Measurements from ENCODE around the gene LIPM. TPM values are rescaled to one million over a fixed set of nuclear protein-coding genes. Genes with fewer than 3 reads are reported as not detected.

LIPM gene
- not detected in 2 replicates for total RNA-seq

GRCh38 chr10:88802523-88803285 is at the start of gene LIPM:
Gene LIPM (plus strand): TSS chr10:88802730. CDS start chr10:88802897, 167 bp downstream.

GRCh38 chr10:88759366-88760101 is 43.0 kb upstream of the LIPM start, which contains the start of gene LIPN:
Gene LIPN (plus strand): TSS chr10:88760020. CDS start chr10:88761406, 1,386 bp downstream.

DNA sequence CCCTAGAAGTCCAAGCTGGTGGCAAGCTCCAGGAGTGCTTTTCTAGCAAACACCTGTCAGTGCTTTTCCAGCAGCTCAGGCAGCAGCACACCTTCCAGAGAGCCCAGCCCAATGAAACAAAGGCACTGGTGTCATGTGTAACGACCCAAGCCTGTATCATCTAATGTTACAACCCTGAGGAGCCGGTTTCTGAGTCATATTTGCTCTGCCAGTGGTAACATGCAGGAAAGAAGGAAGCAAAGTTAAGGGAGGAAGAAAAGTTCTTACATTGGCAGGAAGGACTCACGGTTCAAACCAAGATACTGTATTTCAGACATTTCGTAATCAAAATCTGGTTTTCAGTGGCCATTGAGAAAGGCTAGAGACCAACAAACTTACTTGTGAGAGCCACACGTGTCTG is 49.2 kb downstream of the LIPM start, which contains the start of gene ANKRD22:
Gene ANKRD22, minus strand, starts transcription at position 139 of the 400 bp plus-strand sequence. CDS start 237 bp downstream, outside the sequence.

Other genes with a start within 250 kb of the LIPM start
- gene RNLS, start 219.4 kb upstream of the LIPM start, total RNA-seq: 0.65 and 1.6 TPM in 2 replicates
- gene LIPJ, start 216.0 kb upstream of the LIPM start, total RNA-seq: under 0.01 TPM in 1 of 2 replicates, not detected in the other
- gene LIPF, start 138.3 kb upstream of the LIPM start, total RNA-seq: not detected in 2 replicates
- gene LIPK, start 96.5 kb upstream of the LIPM start, total RNA-seq: not detected in 2 replicates
- gene LIPN, start 42.7 kb upstream of the LIPM start, total RNA-seq: not detected in 2 replicates
- not detected in 2 replicates for gene ANKRD22, start 49.1 kb downstream of the LIPM start, total RNA-seq
- gene STAMBPL1, start 77.5 kb downstream of the LIPM start, total RNA-seq: 1.0 and 1.3 TPM in 2 replicates
- 27.7 and 59.4 TPM in 2 replicates for gene ACTA2, start 150.0 kb downstream of the LIPM start, total RNA-seq
- gene FAS, start 188.1 kb downstream of the LIPM start, total RNA-seq: 16.8 and 29.7 TPM in 2 replicates